H1 (cell line): ENCODE results near the gene PPAT. TPM values are rescaled to one million over a fixed set of nuclear protein-coding genes. Genes with fewer than 3 reads are reported as not detected.
A peak's percentile ranks its signal among the peaks of the same experiment; 100 is the strongest.

Experiments
- CTCF ChIA-PET: fragments of 300-600 bp; sonication (Branson Sonifier 250); formaldehyde crosslinking; loops from one replicate; lab custom pipeline; 2021; ENCODE audit not compliant: partially characterized antibody; lab: Charles Lee
- POLR2A ChIA-PET: fragments of 300-600 bp; sonication (Branson Sonifier 250); formaldehyde crosslinking; loops from one replicate; lab custom pipeline; 2021; ENCODE audit warnings: inconsistent platforms; ENCODE audit not compliant: partially characterized antibody; lab: Charles Lee
- DNase-seq, 2 experiments: peaks; one replicate each; pipeline versions ENCODE4 v3.0.0 to v3.0.0-alpha.2; 2010 to 2022; ENCODE audit warnings: low spot score in 2 of 2, low read depth in 1 of 2, mixed read lengths in 1 of 2
- FAIRE-seq: peaks from 2 replicates; lab custom pipeline; 2011; peaks lifted over from hg19 to GRCh38; lab: Jason Lieb, UNC
- H2AFZ ChIP-seq: 2 replicates; pipeline ENCODE4 v1.8.1; 2012; ENCODE audit warnings: low read length, inconsistent platforms
- H2AK5ac ChIP-seq: 2 replicates; pipeline ENCODE4 v1.6.1; 2013; ENCODE audit warnings: low read depth, low read length
- H2BK120ac ChIP-seq: replicated peaks from 2 replicates; pipeline ENCODE3; 2013; ENCODE audit warnings: low read depth, low read length, inconsistent platforms
- H2BK12ac ChIP-seq: 2 replicates; pipeline ENCODE4 v1.6.1; 2013; ENCODE audit warnings: low read depth, low read length
- H2BK15ac ChIP-seq: 2 replicates; pipeline ENCODE4 v1.6.1; 2013; ENCODE audit warnings: low read length
- H2BK20ac ChIP-seq: 2 replicates; pipeline ENCODE4 v1.6.1; 2013; ENCODE audit warnings: low read length
- H2BK5ac ChIP-seq: 2 replicates; pipeline ENCODE4 v1.6.1; 2013; ENCODE audit warnings: low read depth, low read length
- H3K14ac ChIP-seq: 2 replicates; pipeline ENCODE4 v1.6.1; 2013; ENCODE audit warnings: inconsistent platforms; ENCODE audit not compliant: insufficient read length
- H3K18ac ChIP-seq: 2 replicates; pipeline ENCODE4 v1.6.1; 2013; ENCODE audit warnings: low read length; ENCODE audit errors: extremely low read depth
- H3K23ac ChIP-seq: 2 replicates; pipeline ENCODE4 v1.6.1; 2013; ENCODE audit warnings: inconsistent platforms; ENCODE audit not compliant: insufficient read length
- H3K23me2 ChIP-seq: 2 replicates; pipeline ENCODE4 v1.6.1; 2013; ENCODE audit warnings: low read depth, low read length
- H3K27ac ChIP-seq: 2 replicates; pipeline ENCODE4 v1.6.1; 2011; ENCODE audit warnings: low read depth, low read length, inconsistent platforms
- H3K27me3 ChIP-seq, 4 experiments: replicated peaks in 1 of 4; 1 replicate in 1 of 4; 2 replicates in 3 of 4; pipeline versions ENCODE4 v1.6.1 to v1.8.1; 2011 to 2013; ENCODE audit warnings: low read length in 3 of 4, mild to moderate bottlenecking in 3 of 4, inconsistent platforms in 2 of 4, mixed read lengths in 2 of 4, moderate library complexity in 1 of 4; ENCODE audit not compliant: control insufficient read depth in 3 of 4, insufficient read depth in 3 of 4; ENCODE audit errors: extremely low read depth in 1 of 4
- H3K36me3 ChIP-seq, 4 experiments: 2 replicates each; pipeline versions ENCODE4 v1.6.1 to v1.8.1; 2011 to 2013; ENCODE audit warnings: mild to moderate bottlenecking in 4 of 4, low read length in 3 of 4, moderate library complexity in 2 of 4, control low read depth in 1 of 4, inconsistent platforms in 1 of 4; ENCODE audit not compliant: insufficient read depth in 4 of 4, control insufficient read depth in 2 of 4
- H3K4ac ChIP-seq: replicated peaks from 2 replicates; pipeline ENCODE3; 2013; ENCODE audit warnings: low read length, low read depth, mixed read lengths, inconsistent platforms; ENCODE audit not compliant: insufficient read length
- H3K4me1 ChIP-seq, 4 experiments: replicated peaks in 1 of 4; 1 replicate in 1 of 4; 2 replicates in 3 of 4; pipeline versions ENCODE4 v1.6.1 to v1.8.1; 2011 to 2013; ENCODE audit warnings: low read length in 3 of 4, inconsistent platforms in 2 of 4, mixed read lengths in 1 of 4; ENCODE audit not compliant: insufficient read depth in 4 of 4, control insufficient read depth in 3 of 4
- H3K4me2 ChIP-seq, 2 experiments: 2 replicates each; pipeline versions ENCODE4 v1.6.1 to v1.8.1; 2011 to 2013; ENCODE audit warnings: low read depth in 2 of 2, low read length in 2 of 2, control low read depth in 1 of 2, inconsistent platforms in 1 of 2, mild to moderate bottlenecking in 1 of 2; ENCODE audit not compliant: insufficient read depth in 1 of 2
- H3K4me3 ChIP-seq, 4 experiments: fragments of 200-600, 300-600 bp in 1 of 4; sonication (generic), shearing (Covaris generic), sonication (Bioruptor Twin) in 1 of 4; 2 replicates each; pipeline versions ENCODE4 v1.5.1 to v1.8.1; 2011 to 2016; ENCODE audit warnings: low read length in 4 of 4, low read depth in 3 of 4, control low read depth in 2 of 4, inconsistent platforms in 2 of 4, mild to moderate bottlenecking in 2 of 4, mixed read lengths in 1 of 4, moderate library complexity in 1 of 4; ENCODE audit not compliant: insufficient read depth in 2 of 4; ENCODE audit errors: extremely low read depth in 1 of 4
- H3K56ac ChIP-seq: replicated peaks from 2 replicates; pipeline ENCODE3; 2013; ENCODE audit warnings: low read depth, mild to moderate bottlenecking, mixed read lengths, low read length, inconsistent platforms; ENCODE audit not compliant: insufficient read length
- H3K79me1 ChIP-seq: 2 replicates; pipeline ENCODE4 v1.6.1; 2013; ENCODE audit warnings: low read depth, low read length, control low read depth
- H3K79me2 ChIP-seq, 2 experiments: 2 replicates each; pipeline versions ENCODE4 v1.6.1 to v1.8.1; 2012 to 2013; ENCODE audit warnings: low read length in 2 of 2, mild to moderate bottlenecking in 2 of 2, inconsistent platforms in 1 of 2; ENCODE audit not compliant: insufficient read depth in 2 of 2, control insufficient read depth in 1 of 2
- H3K9ac ChIP-seq, 4 experiments: replicated peaks in 1 of 4; 1 replicate in 1 of 4; 2 replicates in 3 of 4; pipeline versions ENCODE4 v1.6.1 to v1.8.1; 2011 to 2013; ENCODE audit warnings: low read depth in 3 of 4, low read length in 3 of 4, control low read depth in 2 of 4, mild to moderate bottlenecking in 2 of 4, moderate library complexity in 2 of 4, inconsistent platforms in 1 of 4; ENCODE audit errors: extremely low read depth in 1 of 4
- H3K9me3 ChIP-seq, 2 experiments: 2 replicates each; pipeline versions ENCODE4 v1.6.1 to v1.8.1; 2012 to 2013; ENCODE audit warnings: mild to moderate bottlenecking in 2 of 2, moderate library complexity in 2 of 2, control low read depth in 1 of 2, inconsistent platforms in 1 of 2, low read depth in 1 of 2, low read length in 1 of 2, mixed read lengths in 1 of 2; ENCODE audit not compliant: insufficient read depth in 2 of 2
- H4K20me1 ChIP-seq, 2 experiments: replicated peaks in 1 of 2; 2 replicates each; pipeline versions ENCODE3 to v1.8.1; 2011 to 2013; ENCODE audit warnings: inconsistent platforms in 2 of 2, low read length in 2 of 2, mild to moderate bottlenecking in 1 of 2; ENCODE audit not compliant: insufficient read depth in 2 of 2, control insufficient read depth in 1 of 2
- H4K5ac ChIP-seq: 2 replicates; pipeline ENCODE4 v1.6.1; 2013; ENCODE audit warnings: low read length, low read depth, mixed read lengths, inconsistent platforms; ENCODE audit not compliant: insufficient read length
- H4K8ac ChIP-seq: 2 replicates; pipeline ENCODE4 v1.8.0; 2013; ENCODE audit warnings: mild to moderate bottlenecking, moderate library complexity, low read length, inconsistent platforms; ENCODE audit not compliant: insufficient read depth; ENCODE audit errors: extremely low read depth
- H4K91ac ChIP-seq: replicated peaks from 2 replicates; pipeline ENCODE3; 2013; ENCODE audit warnings: low read length, mixed read lengths, inconsistent platforms; ENCODE audit not compliant: insufficient read length
- CEBPB ChIP-seq: IDR thresholded peaks from 2 replicates; pipeline ENCODE4 v1.6.1; 2012; ENCODE audit warnings: low read depth, low read length
- CTBP2 ChIP-seq: IDR thresholded peaks from 2 replicates; pipeline ENCODE4 v1.7.0; 2011; ENCODE audit warnings: borderline replicate concordance, mild to moderate bottlenecking, moderate library complexity, mixed read lengths, low read length; ENCODE audit not compliant: insufficient read depth, insufficient read length
- EP300 ChIP-seq, 2 experiments: IDR thresholded peaks; 1 replicate in 1 of 2; 2 replicates in 1 of 2; pipeline ENCODE4 v1.6.1; 2011 to 2012; ENCODE audit warnings: low read depth in 2 of 2, low read length in 2 of 2, mild to moderate bottlenecking in 2 of 2, borderline replicate concordance in 1 of 2, inconsistent platforms in 1 of 2, moderate library complexity in 1 of 2
- MAX ChIP-seq: IDR thresholded peaks from 2 replicates; pipeline ENCODE4 v1.6.1; 2012; ENCODE audit warnings: inconsistent platforms
- NANOG ChIP-seq: IDR thresholded peaks from 2 replicates; pipeline ENCODE4 v1.6.1; 2011; ENCODE audit warnings: low read length, low read depth, mild to moderate bottlenecking, inconsistent platforms; ENCODE audit not compliant: insufficient read depth, poor library complexity, severe bottlenecking
- POU5F1 ChIP-seq: IDR thresholded peaks from 2 replicates; pipeline ENCODE4 v1.6.1; 2011; ENCODE audit warnings: low read depth, mild to moderate bottlenecking, low read length, moderate library complexity
- SAP30 ChIP-seq: fragments of 300-600 bp; sonication (generic); IDR thresholded peaks from 2 replicates; pipeline ENCODE4 v1.7.1; 2012; ENCODE audit warnings: low read length, moderate library complexity, mild to moderate bottlenecking, inconsistent platforms; ENCODE audit not compliant: insufficient read depth, insufficient replicate concordance
- SP1 ChIP-seq: IDR thresholded peaks from 2 replicates; pipeline ENCODE4 v1.6.1; 2011; ENCODE audit warnings: low read depth, low read length
- USF2 ChIP-seq: IDR thresholded peaks from 2 replicates; pipeline ENCODE4 v1.6.1; 2011; ENCODE audit warnings: low read length, improper control_type of control experiment
- YY1 ChIP-seq: IDR thresholded peaks from 2 replicates; pipeline ENCODE4 v1.6.1; 2011; ENCODE audit warnings: low read depth, mild to moderate bottlenecking, low read length
- WGBS, 2 experiments: shearing (Covaris generic) in 1 of 2; methylation state at CpG; one replicate each; pipeline versions ENCODE4 v1.1.6 to v1.1.7; 2013 to 2015; ENCODE audit warnings: low lambda C conversion rate in 2 of 2, mixed read lengths in 2 of 2, inconsistent platforms in 1 of 2, low coverage in 1 of 2, missing lambda C conversion rate in 1 of 2; ENCODE audit not compliant: insufficient replicate concordance in 2 of 2, insufficient coverage in 1 of 2, insufficient read length in 1 of 2; ENCODE audit errors: extremely low coverage in 1 of 2, missing lambda C conversion rate in 1 of 2; 5-methylcytosine and 5-hydroxymethylcytosine counted together
- polyA plus RNA-seq, 7 experiments: library from polyadenylated mRNA; depleted of rRNA in 3 of 7; stranded (reverse) in 5 of 7; unstranded in 2 of 7; fragments of >200 nt in 5 of 7; fragments of 200-250 nt in 2 of 7; gene quantifications; 1 replicate in 5 of 7; 2 replicates in 1 of 7; 4 replicates in 1 of 7; pipeline versions ENCODE4 v1.2.1 to v1.2.3, GENCODE V29; 2011 to 2013; ENCODE audit warnings: missing spikeins in 2 of 7, mixed read lengths in 2 of 7
- total RNA-seq: library from RNA; stranded (reverse); fragmentation: NEBNext Ultra II Directional; extraction: Animal tissue kit (Norgen Biotek cat#: 25700); gene quantifications from 2 replicates; pipeline ENCODE4 v1.2.1, GENCODE V29; 2021

The PPAT gene
- total and polyA plus RNA-seq, 2 of the 8 experiments (the other 6 are each of a cell fraction or from before 2014, with no cell fraction given) = 24.5 to 104 TPM

- H2BK20ac ChIP-seq = no peak overlapping the region
- no peak overlapping the region for H3K56ac ChIP-seq
- ChIA-PET POLR2A (interaction anchor here (0.7 to 10.3 kb wide), 3 partner anchors 10 to 19 kb away, joined by 3 to 96 read pairs (median 3); partner anchors contain the start of genes PAICS and PPAT), CTCF (interaction anchor here (0.8 to 2.2 kb wide), 4 partner anchors 8 to 16 kb away, joined by 3 to 7 read pairs (median 5); partner anchors contain the start of genes PAICS and PPAT)
- no peak for DNase-seq
- no peaks in the 10 kb centered on the region for H3K27me3 ChIP-seq
- H3K79me1 ChIP-seq = peaks cover 3% of the 10 kb centered on the region; the same call in 1 of the 2 replicates
- H4K5ac ChIP-seq = no peak overlapping the region
- H3K27ac ChIP-seq = no peak overlapping the region
- WGBS, 2 experiments = 49% methylated on average over 3 of the region's 3 CpGs; no CpG with 5 or more reads in 1 of the 2 experiments
- no peak overlapping the region for H2BK120ac ChIP-seq
- H3K79me2 ChIP-seq = peaks cover 17 to 100% of the 10 kb centered on the region in 2 experiments
- H3K4ac ChIP-seq = no peak overlapping the region
- H2AFZ ChIP-seq = no peak overlapping the region
- H4K91ac ChIP-seq = no peak overlapping the region
- no peak overlapping the region; the same call in 1 of the 2 replicates for H2BK5ac ChIP-seq
- H2BK12ac ChIP-seq = no peak overlapping the region
- H3K4me3 ChIP-seq = peak overlapping the region in 1 of 4 experiments; percentile 40; a peak in 2 of 8 replicates
- peak; percentile 87 for FAIRE-seq
- H3K4me2 ChIP-seq = peak overlapping the region; percentile 30 to 37; a peak in 3 of 4 replicates
- H4K20me1 ChIP-seq = peaks cover 6 to 10% of the 10 kb centered on the region in 2 experiments
- no peak overlapping the region for H4K8ac ChIP-seq
- no peak overlapping the region for H3K9ac ChIP-seq
- H3K23me2 ChIP-seq = no peaks in the 10 kb centered on the region
- H3K18ac ChIP-seq = no peak overlapping the region
- H2BK15ac ChIP-seq = no peak overlapping the region
- H3K36me3 ChIP-seq = peaks cover 0 to 24% (median 13%) of the 10 kb centered on the region in 4 experiments; a peak in 5 of 8 replicates
- H2AK5ac ChIP-seq = no peak overlapping the region
- H3K23ac ChIP-seq = no peak overlapping the region
- H3K9me3 ChIP-seq = peaks cover 3 to 8% of the 10 kb centered on the region in 2 experiments; a peak in 2 of 4 replicates
- peaks cover 0 to 4% (median 0%) of the 10 kb centered on the region in 4 experiments; a peak in 2 of 7 replicates for H3K4me1 ChIP-seq
- H3K14ac ChIP-seq = no peak overlapping the region
- TF ChIP-seq MAX (peak; percentile 49), NANOG (peak; percentile 8), YY1 (0 out of 2 replicates have a peak, but pooled peaks have one; percentile 39), SP1 (peak; percentile 39; the same call in 1 of the 2 replicates), CTBP2 (no peak), POU5F1 (peak; percentile 72; the same call in 1 of the 2 replicates), SAP30 (no peak), USF2 (0 out of 2 replicates have a peak, but pooled peaks have one; percentile 34), EP300 (IDR thresholded peaks at IDR 0.05; ENCODE audit: borderline replicate concordance in 1 of 2, low read depth in 2 of 2, low read length in 2 of 2) (0 out of 3 replicates have a peak, but pooled peaks of 1 of the 2 experiments have one; percentile 8), CEBPB (no peak)
Observed at GRCh38 chr4:56425518-56425917, 9.9 kb downstream of the PPAT start.
